Pancreas (tissue), 10 donors: ENCODE data around the gene EIF5A2. TPM values are rescaled to one million over a fixed set of nuclear protein-coding genes. Genes with fewer than 3 reads are reported as not detected.

Experiments
- ATAC-seq, 4 donors: fragments of 200-7000 bp; cut with Tn5 transposase; one replicate each; pipeline versions ENCODE4 v1.8.0 to v1.9.1; 2020; ENCODE audit warnings: mild to moderate bottlenecking in 4 of 4, moderate library complexity in 4 of 4
- DNase-seq, 6 donors: peaks; one replicate each; pipeline ENCODE4 v3.0.0-alpha.2; 2020
- FAIRE-seq: peaks from 2 replicates; lab custom pipeline; 2012; peaks lifted over from hg19 to GRCh38; lab: Jason Lieb, UNC
- H3K27ac ChIP-seq, 4 donors: fragments of 200-600 bp; sonication (generic); 1 replicate in 3 of 4; 2 replicates in 1 of 4; pipeline versions ENCODE4 v1.5.0 to v1.8.0; 2020
- H3K27me3 ChIP-seq, 4 donors: fragments of 200-600 bp; one replicate each; pipeline ENCODE4 v1.8.0; 2021
- H3K36me3 ChIP-seq, 3 donors: fragments of 200-600 bp; sonication (generic) in 1 of 3; one replicate each; pipeline versions ENCODE4 v1.5.0 to v1.8.0; 2020 to 2021
- H3K4me1 ChIP-seq, 3 donors: fragments of 200-600 bp; one replicate each; pipeline ENCODE4 v1.8.0; 2021
- H3K4me3 ChIP-seq, 4 donors: fragments of 200-600 bp; sonication (generic) in 2 of 4; one replicate each; pipeline versions ENCODE4 v1.5.0 to v1.8.0; 2020 to 2021
- H3K9me3 ChIP-seq, 4 donors: fragments of 200-600 bp; one replicate each; pipeline ENCODE4 v1.8.0; 2021
- WGBS, 2 donors: extraction: QIAGEN DNeasy Blood & Tissue Kit; methylation state at CpG; one replicate each; pipeline ENCODE4 v1.1.7; 2013; 5-methylcytosine and 5-hydroxymethylcytosine counted together
- intact Hi-C, 3 donors: fragments of 100-400 bp; cut with DNase I; formaldehyde crosslinking; loops; one replicate each; pipeline versions ENCODE4 v1.11.1 to v1.14.2; 2022
- polyA plus RNA-seq, 2 donors: library from polyadenylated mRNA; stranded (reverse); fragments of 200-250 nt; gene quantifications; one replicate each; pipeline ENCODE4 v1.2.3, GENCODE V29; 2013
- total RNA-seq, 6 donors: library from RNA; stranded (reverse); fragmentation: NEBNext Ultra II Directional in 4 of 6; extraction: Animal tissue kit (Norgen Biotek cat#: 25700) in 4 of 6; gene quantifications; one replicate each; pipeline versions ENCODE4 v1.2.1 to v1.2.4, GENCODE V29; 2021 to 2023
- TF ChIP-seq, protein P1 (sequence below), 4 donors: fragments of 200-600 bp; sonication (generic) in 3 of 4; IDR thresholded peaks; one replicate each; pipeline versions ENCODE4 v1.5.0 to v1.8.0; 2021; ENCODE audit warnings: antibody characterized with exemption in 4 of 4
- donor health status: healthy with polysubstance abuse.
- donor health status: DM: no; HTN: no; CAD: no; lungs with moderate emphysema.
- donor health status: DM: no; HTN: no; CAD: no.
- donor health status: control.
- donor health status: control.
- donor health status: Bipolar disorder and iron deficiency.
- donor health status: DM: yes; HTN: yes; CAD: no.
- donor health status: DM: no; HTN: no; CAD: no.
- donor health status: DM: no; HTN: no; CAD: no.
- donor health status: DM: yes; HTN: yes; CAD: no.

The EIF5A2 gene
- total and polyA plus RNA-seq, 8 donors: 0.99 to 6.7 (median 3.9) TPM

DNA sequence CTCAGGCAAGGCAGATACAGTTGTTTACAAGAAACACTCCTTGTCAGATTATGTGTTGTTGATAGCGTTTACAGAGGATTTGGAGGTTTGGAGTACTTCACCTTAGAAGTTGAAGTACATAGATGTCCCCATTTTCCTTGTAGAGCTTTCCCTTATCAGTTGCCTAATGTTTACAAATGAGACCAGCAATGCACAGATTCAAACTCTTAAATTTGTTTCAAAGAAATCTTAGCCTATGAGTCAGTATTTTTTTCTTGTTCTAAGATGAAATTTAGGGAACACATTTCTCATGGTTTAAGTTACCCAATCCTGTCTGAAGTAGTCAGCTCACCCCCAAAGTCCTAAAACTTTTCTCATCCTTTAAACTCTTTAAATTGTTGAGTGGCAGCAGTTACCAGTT lies 6.3 kb upstream of the EIF5A2 start:
- Histone ChIP-seq H3K4me3 (no peak overlapping the region), H3K4me1 (no peaks in the 10 kb centered on the region), H3K27ac (no peak overlapping the region), H3K9me3 (no peaks in the 10 kb centered on the region), H3K36me3 (no peaks in the 10 kb centered on the region), H3K27me3 (no peaks in the 10 kb centered on the region)
- ATAC-seq (no peak), DNase-seq (no peak), FAIRE-seq (no peak)
- intact Hi-C loops: no loop called here
- TF ChIP-seq, protein P1, sequence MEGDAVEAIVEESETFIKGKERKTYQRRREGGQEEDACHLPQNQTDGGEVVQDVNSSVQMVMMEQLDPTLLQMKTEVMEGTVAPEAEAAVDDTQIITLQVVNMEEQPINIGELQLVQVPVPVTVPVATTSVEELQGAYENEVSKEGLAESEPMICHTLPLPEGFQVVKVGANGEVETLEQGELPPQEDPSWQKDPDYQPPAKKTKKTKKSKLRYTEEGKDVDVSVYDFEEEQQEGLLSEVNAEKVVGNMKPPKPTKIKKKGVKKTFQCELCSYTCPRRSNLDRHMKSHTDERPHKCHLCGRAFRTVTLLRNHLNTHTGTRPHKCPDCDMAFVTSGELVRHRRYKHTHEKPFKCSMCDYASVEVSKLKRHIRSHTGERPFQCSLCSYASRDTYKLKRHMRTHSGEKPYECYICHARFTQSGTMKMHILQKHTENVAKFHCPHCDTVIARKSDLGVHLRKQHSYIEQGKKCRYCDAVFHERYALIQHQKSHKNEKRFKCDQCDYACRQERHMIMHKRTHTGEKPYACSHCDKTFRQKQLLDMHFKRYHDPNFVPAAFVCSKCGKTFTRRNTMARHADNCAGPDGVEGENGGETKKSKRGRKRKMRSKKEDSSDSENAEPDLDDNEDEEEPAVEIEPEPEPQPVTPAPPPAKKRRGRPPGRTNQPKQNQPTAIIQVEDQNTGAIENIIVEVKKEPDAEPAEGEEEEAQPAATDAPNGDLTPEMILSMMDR (IDR thresholded peaks at IDR 0.05): no peak
- WGBS, 2 donors: 24 to 30% methylated on average over 1 of the region's 1 CpG

DNA sequence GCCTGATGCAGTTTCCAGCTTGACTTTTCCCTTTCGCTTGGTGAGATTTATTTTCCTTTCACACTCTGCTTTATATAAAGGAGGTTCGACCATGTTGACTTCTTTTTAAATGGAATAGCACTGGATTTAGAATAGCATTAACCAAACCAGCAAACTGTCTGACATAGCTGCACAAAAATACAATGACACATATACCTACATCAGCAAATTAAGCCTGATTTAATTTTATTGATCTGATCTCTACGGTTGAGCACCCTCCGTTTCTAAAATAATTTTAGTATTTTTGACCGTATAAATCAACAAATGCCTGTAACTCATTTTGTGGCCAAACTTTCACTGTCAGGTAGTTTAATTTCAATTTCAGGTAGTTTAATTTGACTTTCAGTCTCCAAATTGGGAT lies 5.8 kb upstream of the EIF5A2 start:
- no peak for DNase-seq
- Histone ChIP-seq H3K9me3 (no peaks in the 10 kb centered on the region), H3K27ac (no peak overlapping the region), H3K4me3 (no peak overlapping the region), H3K27me3 (no peaks in the 10 kb centered on the region), H3K4me1 (no peaks in the 10 kb centered on the region), H3K36me3 (no peaks in the 10 kb centered on the region)
- intact Hi-C loops: no loop called here
- WGBS, 2 donors: 82 to 91% methylated on average over 5 of the region's 5 CpGs
- ATAC-seq: no peak
- no peak for FAIRE-seq
- TF ChIP-seq, protein P1 (IDR thresholded peaks at IDR 0.05): no peak

GRCh38 chr3:170911051-170911450 lies 2.6 kb upstream of the EIF5A2 start:
- ATAC-seq (no peak), DNase-seq (no peak), FAIRE-seq (no peak)
- H3K4me3 ChIP-seq: no peak overlapping the region
- no peaks in the 10 kb centered on the region for H3K36me3 ChIP-seq
- H3K4me1 ChIP-seq: peaks cover 0 to 9% (median 0%) of the 10 kb centered on the region in 3 donors
- 69 to 82% methylated on average over 3 of the region's 3 CpGs for WGBS, 2 donors
- TF ChIP-seq, protein P1 (IDR thresholded peaks at IDR 0.05): no peak
- intact Hi-C loops: no loop called here
- H3K9me3 ChIP-seq: no peaks in the 10 kb centered on the region
- H3K27me3 ChIP-seq: no peaks in the 10 kb centered on the region
- H3K27ac ChIP-seq: no peak overlapping the region

DNA sequence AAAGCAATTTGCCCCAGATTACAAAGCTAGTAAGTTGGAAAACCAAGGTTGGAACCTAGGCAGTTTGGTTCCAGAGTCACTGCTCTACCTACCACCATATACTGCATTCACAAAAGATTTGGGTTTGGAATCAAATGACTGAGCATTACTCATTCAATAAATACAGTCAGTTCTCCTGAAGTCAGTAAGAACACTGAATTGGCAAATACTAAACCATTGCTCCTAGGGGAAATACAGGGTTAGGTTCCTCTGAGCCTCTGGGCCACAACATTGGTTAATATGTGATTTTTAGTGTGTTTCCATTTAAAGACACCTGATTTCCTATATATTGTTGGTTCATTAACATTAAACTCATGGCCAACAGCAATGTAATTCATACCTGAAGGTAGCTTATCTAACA lies 2.1 kb upstream of the EIF5A2 start:
- no peaks in the 10 kb centered on the region for H3K36me3 ChIP-seq
- TF ChIP-seq, protein P1 (IDR thresholded peaks at IDR 0.05): no peak
- no peaks in the 10 kb centered on the region for H3K9me3 ChIP-seq
- H3K27me3 ChIP-seq: no peaks in the 10 kb centered on the region
- no peak overlapping the region for H3K4me3 ChIP-seq
- intact Hi-C loops: no loop called here
- no peak for ATAC-seq
- H3K27ac ChIP-seq: no peak overlapping the region
- DNase-seq: no peak
- FAIRE-seq: no peak
- peaks cover 0 to 9% (median 0%) of the 10 kb centered on the region in 3 donors for H3K4me1 ChIP-seq

- FAIRE-seq: no peak
Measured at GRCh38 chr3:170909129-170909903, 879 bp upstream of the EIF5A2 start.

More at GRCh38 chr3:170909129-170909903, 879 bp upstream of the EIF5A2 start:
- intact Hi-C loops: no loop called here
- Histone ChIP-seq H3K27ac (peak overlapping the region in 1 of 4 donors; percentile 42), H3K4me3 (peak overlapping the region in 1 of 4 donors; percentile 74), H3K9me3 (no peaks in the 10 kb centered on the region), H3K27me3 (no peaks in the 10 kb centered on the region), H3K36me3 (no peaks in the 10 kb centered on the region), H3K4me1 (peaks cover 0 to 9% (median 0%) of the 10 kb centered on the region in 3 donors)
- peak in 2 of 6 donors; percentile 25 to 31 for DNase-seq
- peak in 2 of 4 donors; percentile 3 to 29 for ATAC-seq
- 83 to 87% methylated on average over 17 of the region's 17 CpGs for WGBS, 2 donors
- TF ChIP-seq, protein P1 (IDR thresholded peaks at IDR 0.05): no peak
